ENCODE data around the gene UBE2L3.
"Not testable (repeated sequence)": the region's sequence is repeated elsewhere in the genome, so short reads cannot be mapped to it uniquely, and the experiment has no call there.

Gene UBE2L3

DNA sequence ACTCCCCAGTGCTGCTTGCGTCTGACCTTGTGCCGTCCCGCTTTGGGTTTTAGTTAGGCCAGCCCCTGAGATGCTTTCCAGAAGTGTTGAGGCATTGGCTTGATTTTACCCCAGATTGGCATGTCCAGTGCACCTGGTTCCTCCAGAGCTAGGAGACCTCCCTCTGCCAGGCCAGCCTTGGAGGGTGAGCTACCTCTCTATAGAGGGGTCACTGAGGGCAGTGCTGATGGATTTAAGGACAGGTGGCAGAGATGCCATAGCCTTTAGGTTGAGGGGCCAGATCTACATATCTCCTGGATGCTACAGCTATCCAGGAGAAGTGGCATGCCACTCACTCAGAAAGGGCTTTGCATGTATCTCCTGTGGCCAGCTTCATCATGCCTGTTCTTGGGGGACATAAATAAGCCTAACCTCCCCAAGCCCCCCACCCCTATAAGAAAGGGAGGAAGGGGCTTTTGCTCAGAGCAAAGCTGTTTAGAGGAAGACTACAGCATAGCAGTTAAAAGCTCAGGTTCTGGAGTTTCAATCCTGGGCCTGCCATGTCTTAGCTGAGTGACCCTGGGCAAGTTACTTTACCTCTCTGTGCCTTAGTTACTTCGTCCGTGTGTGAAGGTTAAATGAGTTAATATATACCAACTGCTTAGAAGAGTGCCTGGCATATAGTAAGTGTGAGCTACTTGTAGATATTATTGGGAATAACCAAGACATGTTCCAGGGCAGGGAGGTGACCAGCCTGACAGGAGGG is 6.4 kb downstream of the UBE2L3 start:
- WGBS (ENCODE audit: extremely low coverage, insufficient coverage, low lambda C conversion rate), result no CpG with 5 or more reads among the region's 5 CpGs
- H3K4me1 ChIP-seq (ENCODE audit: control insufficient read depth, low read depth, low read length), result peaks cover 9% of the 10 kb centered on the region
- no peak overlapping the region for H3K27ac ChIP-seq (ENCODE audit: low read depth, low read length)
- H3K18ac ChIP-seq (ENCODE audit: low read length), result no peak overlapping the region
- H4K8ac ChIP-seq (ENCODE audit: low read depth, low read length), result no peak overlapping the region
- peaks cover 2% of the 10 kb centered on the region for H3K36me3 ChIP-seq (ENCODE audit: control insufficient read depth, insufficient read depth, low read length)
- no peak overlapping the region for H3K56ac ChIP-seq (ENCODE audit: low read length)
- H3K79me1 ChIP-seq (ENCODE audit: low read length), result peaks cover 4% of the 10 kb centered on the region
- no peak for DNase-seq
- no peak overlapping the region for H2BK15ac ChIP-seq (replicated peaks; ENCODE audit: low read depth)
- no peaks in the 10 kb centered on the region for H3K27me3 ChIP-seq (ENCODE audit: insufficient read depth, low read length, poor library complexity)
- no peak overlapping the region for H4K5ac ChIP-seq (ENCODE audit: low read length)
- H2BK5ac ChIP-seq (ENCODE audit: low read length), result no peak overlapping the region
- H3K4ac ChIP-seq (ENCODE audit: low read depth, low read length), result no peak overlapping the region
- no peak overlapping the region for H2BK120ac ChIP-seq (ENCODE audit: low read depth, low read length)
- no peak overlapping the region for H2AK5ac ChIP-seq (ENCODE audit: low read length)
- H3K23ac ChIP-seq (ENCODE audit: low read length), result no peak overlapping the region
- H3K79me2 ChIP-seq (ENCODE audit: control insufficient read depth, insufficient read depth, low read length), result peaks cover 91% of the 10 kb centered on the region
- H3K9ac ChIP-seq (ENCODE audit: low read length), result no peak overlapping the region
- no peak overlapping the region for H3K4me3 ChIP-seq (ENCODE audit: low read length)
- no peak overlapping the region for H3K4me2 ChIP-seq (ENCODE audit: low read length)

DNA sequence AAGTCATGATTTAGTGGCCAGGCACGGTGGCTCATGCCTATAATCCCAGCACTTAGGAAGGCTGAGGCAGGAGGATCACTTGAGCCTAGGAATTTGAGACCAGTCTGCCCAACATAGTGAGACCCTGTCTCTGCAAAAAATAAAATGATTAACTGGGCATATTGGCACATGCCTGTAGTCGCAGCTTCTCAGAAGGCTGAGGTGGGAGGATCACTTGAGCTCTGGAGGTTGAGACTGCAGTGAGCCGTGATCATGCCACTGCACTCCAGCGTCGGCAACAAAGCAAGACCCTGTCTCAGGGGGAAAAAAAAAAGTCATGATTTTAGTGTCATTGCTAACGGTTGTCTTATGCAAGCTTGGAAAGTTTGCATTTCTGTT is 11.9 kb downstream of the UBE2L3 start:
- Histone ChIP-seq H2BK5ac (ENCODE audit: low read length) (no peak overlapping the region), H3K27ac (ENCODE audit: low read depth, low read length) (no peak overlapping the region), H3K9ac (ENCODE audit: low read length) (no peak overlapping the region), H2BK15ac (replicated peaks; ENCODE audit: low read depth) (no peak overlapping the region), H3K4ac (ENCODE audit: low read depth, low read length) (no peak overlapping the region), H2AK5ac (ENCODE audit: low read length) (no peak overlapping the region), H3K4me1 (ENCODE audit: control insufficient read depth, low read depth, low read length) (no peaks in the 10 kb centered on the region), H3K4me3 (ENCODE audit: low read length) (no peak overlapping the region), H3K27me3 (ENCODE audit: insufficient read depth, low read length, poor library complexity) (no peaks in the 10 kb centered on the region), H3K4me2 (ENCODE audit: low read length) (no peak overlapping the region), H4K8ac (ENCODE audit: low read depth, low read length) (no peak overlapping the region), H3K18ac (ENCODE audit: low read length) (no peak overlapping the region), H3K36me3 (ENCODE audit: control insufficient read depth, insufficient read depth, low read length) (peaks cover 3% of the 10 kb centered on the region), H4K5ac (ENCODE audit: low read length) (no peak overlapping the region), H3K79me1 (ENCODE audit: low read length) (peaks cover 15% of the 10 kb centered on the region), H2BK120ac (ENCODE audit: low read depth, low read length) (no peak overlapping the region), H3K56ac (ENCODE audit: low read length) (no peak overlapping the region), H3K79me2 (ENCODE audit: control insufficient read depth, insufficient read depth, low read length) (peaks cover 86% of the 10 kb centered on the region), H3K23ac (ENCODE audit: low read length) (no peak overlapping the region)
- no CpG with 5 or more reads among the region's 6 CpGs for WGBS (ENCODE audit: extremely low coverage, insufficient coverage, low lambda C conversion rate)
- DNase-seq, result no peak

DNA sequence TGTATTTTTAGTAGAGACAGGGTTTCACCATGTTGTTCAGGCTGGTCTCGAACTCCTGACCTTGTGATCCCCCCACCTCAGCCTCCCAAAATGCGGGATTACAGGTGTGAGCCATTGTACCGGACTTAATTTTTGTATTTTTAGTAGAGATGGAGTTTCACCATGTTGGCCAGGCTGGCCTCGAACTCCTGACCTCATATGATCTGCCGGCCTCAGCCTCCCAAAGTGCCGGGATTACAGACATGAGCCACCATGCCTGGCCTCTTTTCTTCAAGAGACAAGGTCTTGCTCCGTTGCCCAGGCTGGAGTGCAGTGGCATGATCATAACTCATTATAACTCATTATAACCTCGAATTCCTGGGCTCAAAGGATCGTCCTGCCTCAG is 13.1 kb downstream of the UBE2L3 start:
- Histone ChIP-seq H3K79me1 (ENCODE audit: low read length) (peaks cover 19% of the 10 kb centered on the region), H3K79me2 (ENCODE audit: control insufficient read depth, insufficient read depth, low read length) (peaks cover 88% of the 10 kb centered on the region)
- not testable (repeated sequence) for H3K56ac ChIP-seq (ENCODE audit: low read length); H3K23ac ChIP-seq (ENCODE audit: low read length); H4K8ac ChIP-seq (ENCODE audit: low read depth, low read length); H2BK15ac ChIP-seq (replicated peaks; ENCODE audit: low read depth); H3K4ac ChIP-seq (ENCODE audit: low read depth, low read length); H3K36me3 ChIP-seq (ENCODE audit: control insufficient read depth, insufficient read depth, low read length); H3K4me2 ChIP-seq (ENCODE audit: low read length); H3K18ac ChIP-seq (ENCODE audit: low read length); H3K4me3 ChIP-seq (ENCODE audit: low read length); H3K27ac ChIP-seq (ENCODE audit: low read depth, low read length); DNase-seq; H2BK5ac ChIP-seq (ENCODE audit: low read length); H3K9ac ChIP-seq (ENCODE audit: low read length); H2AK5ac ChIP-seq (ENCODE audit: low read length); H3K27me3 ChIP-seq (ENCODE audit: insufficient read depth, low read length, poor library complexity); H4K5ac ChIP-seq (ENCODE audit: low read length); H3K4me1 ChIP-seq (ENCODE audit: control insufficient read depth, low read depth, low read length); H2BK120ac ChIP-seq (ENCODE audit: low read depth, low read length)
- no CpG with 5 or more reads among the region's 9 CpGs for WGBS (ENCODE audit: extremely low coverage, insufficient coverage, low lambda C conversion rate)

DNA sequence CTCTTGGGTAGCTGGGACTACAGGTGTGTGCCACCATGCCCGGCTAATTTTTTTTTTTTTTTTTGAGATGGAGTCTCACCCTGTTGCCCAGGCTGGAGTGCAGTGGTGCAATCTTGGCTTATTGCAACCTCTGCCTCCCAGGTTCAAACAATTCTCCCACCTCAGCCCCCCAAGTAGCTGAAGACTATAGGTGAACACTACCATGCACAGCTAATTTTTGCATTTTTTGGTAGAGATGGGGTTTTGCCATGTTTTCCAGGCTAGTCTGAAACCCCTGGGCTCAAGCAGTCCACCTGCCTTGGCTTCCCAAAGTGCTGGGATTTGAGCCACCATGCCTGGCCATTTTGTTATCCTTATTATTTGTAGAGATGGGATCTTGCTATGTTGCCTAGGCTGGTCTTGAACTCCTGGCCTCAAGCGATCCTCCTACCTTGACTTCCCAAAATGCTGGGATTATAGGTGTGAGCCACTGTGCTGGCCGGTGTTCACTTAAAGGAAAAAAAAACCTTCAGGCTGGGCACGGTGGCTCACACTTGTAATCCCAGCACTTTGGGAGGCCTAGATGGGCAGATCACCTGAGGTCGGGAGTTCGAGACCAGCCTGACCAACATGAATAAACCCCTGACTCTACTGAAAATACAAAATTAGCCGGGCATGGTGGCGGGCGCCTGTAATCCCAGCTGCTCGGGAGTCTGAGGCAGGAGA is 13.6 kb downstream of the UBE2L3 start:
- not testable (repeated sequence) for H3K27ac ChIP-seq (ENCODE audit: low read depth, low read length); H3K9ac ChIP-seq (ENCODE audit: low read length); H3K18ac ChIP-seq (ENCODE audit: low read length); H3K23ac ChIP-seq (ENCODE audit: low read length); H4K8ac ChIP-seq (ENCODE audit: low read depth, low read length); H4K5ac ChIP-seq (ENCODE audit: low read length); H3K27me3 ChIP-seq (ENCODE audit: insufficient read depth, low read length, poor library complexity); H3K4me1 ChIP-seq (ENCODE audit: control insufficient read depth, low read depth, low read length); H2BK120ac ChIP-seq (ENCODE audit: low read depth, low read length); H2BK5ac ChIP-seq (ENCODE audit: low read length); H3K56ac ChIP-seq (ENCODE audit: low read length); H2AK5ac ChIP-seq (ENCODE audit: low read length); H3K4ac ChIP-seq (ENCODE audit: low read depth, low read length); H3K4me3 ChIP-seq (ENCODE audit: low read length); H3K4me2 ChIP-seq (ENCODE audit: low read length); H3K36me3 ChIP-seq (ENCODE audit: control insufficient read depth, insufficient read depth, low read length); H2BK15ac ChIP-seq (replicated peaks; ENCODE audit: low read depth); DNase-seq
- Histone ChIP-seq H3K79me2 (ENCODE audit: control insufficient read depth, insufficient read depth, low read length) (peaks cover 88% of the 10 kb centered on the region), H3K79me1 (ENCODE audit: low read length) (peaks cover 19% of the 10 kb centered on the region)
- no CpG with 5 or more reads among the region's 10 CpGs for WGBS (ENCODE audit: extremely low coverage, insufficient coverage, low lambda C conversion rate)

DNA sequence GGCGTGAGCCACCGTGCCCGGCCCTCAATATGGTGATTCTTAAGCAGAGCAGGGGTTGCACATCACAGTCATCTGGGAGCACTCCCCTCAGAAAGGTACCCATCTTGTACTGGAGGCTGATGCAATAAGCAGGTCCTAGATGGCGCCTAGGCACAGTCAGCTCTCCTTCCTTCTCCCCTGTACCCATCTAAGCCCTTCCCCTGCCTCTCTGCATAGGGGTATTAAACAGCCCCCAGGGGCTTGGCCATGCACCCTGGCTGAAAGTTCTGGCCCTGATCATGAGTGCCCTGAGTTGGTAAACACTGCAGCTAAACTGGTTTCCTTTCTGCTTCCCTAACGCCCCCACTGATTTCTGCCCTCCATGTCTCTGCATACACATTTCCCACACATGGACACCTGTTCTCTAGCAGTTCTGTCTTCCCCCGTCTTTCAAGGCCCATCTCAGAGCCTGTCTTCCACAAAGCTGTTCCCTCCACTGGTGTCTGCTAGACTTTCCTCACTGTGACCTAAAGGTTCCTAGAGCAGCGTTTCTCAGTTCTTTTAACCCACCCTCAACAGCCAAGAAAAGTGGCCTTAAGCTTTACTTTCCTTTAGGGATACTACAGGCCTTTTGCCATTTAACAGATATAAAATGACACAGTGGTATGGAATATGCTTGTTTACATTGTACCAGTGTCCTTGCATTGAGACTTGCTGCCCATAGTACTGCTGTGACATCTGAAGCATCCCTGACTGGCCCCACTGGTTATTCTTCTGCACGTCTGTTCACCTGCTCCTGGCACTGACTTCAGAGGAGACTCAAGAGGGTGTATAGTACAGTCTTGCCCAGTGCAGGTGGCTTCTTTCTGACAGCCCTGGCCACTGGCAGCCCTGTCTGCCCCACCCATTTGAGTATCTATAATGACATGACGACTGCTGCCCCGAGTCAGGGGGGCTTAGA is 15.6 kb downstream of the UBE2L3 start:
- Histone ChIP-seq H2BK15ac (replicated peaks; ENCODE audit: low read depth) (no peak overlapping the region), H3K79me1 (ENCODE audit: low read length) (peaks cover 23% of the 10 kb centered on the region), H2AK5ac (ENCODE audit: low read length) (no peak overlapping the region), H4K5ac (ENCODE audit: low read length) (no peak overlapping the region), H4K8ac (ENCODE audit: low read depth, low read length) (no peak overlapping the region), H3K27me3 (ENCODE audit: insufficient read depth, low read length, poor library complexity) (no peaks in the 10 kb centered on the region), H3K4me2 (ENCODE audit: low read length) (no peak overlapping the region), H3K79me2 (ENCODE audit: control insufficient read depth, insufficient read depth, low read length) (peaks cover 87% of the 10 kb centered on the region), H3K56ac (ENCODE audit: low read length) (no peak overlapping the region), H3K4ac (ENCODE audit: low read depth, low read length) (no peak overlapping the region), H2BK5ac (ENCODE audit: low read length) (no peak overlapping the region), H3K23ac (ENCODE audit: low read length) (no peak overlapping the region), H3K18ac (ENCODE audit: low read length) (no peak overlapping the region), H3K4me3 (ENCODE audit: low read length) (no peak overlapping the region), H3K36me3 (ENCODE audit: control insufficient read depth, insufficient read depth, low read length) (peaks cover 1% of the 10 kb centered on the region), H3K4me1 (ENCODE audit: control insufficient read depth, low read depth, low read length) (no peaks in the 10 kb centered on the region), H3K27ac (ENCODE audit: low read depth, low read length) (no peak overlapping the region), H2BK120ac (ENCODE audit: low read depth, low read length) (no peak overlapping the region), H3K9ac (ENCODE audit: low read length) (no peak overlapping the region)
- no peak for DNase-seq
- WGBS (ENCODE audit: extremely low coverage, insufficient coverage, low lambda C conversion rate), result no CpG with 5 or more reads among the region's 10 CpGs
